Upper lobe of left lung (tissue), 4 donors: ENCODE results near the gene BARX2.

Source experiments
- CTCF ChIP-seq, 6 experiments: fragments of 450-650 bp in 4 of 6; fragments of 200-600 bp in 2 of 6; sonication (generic) in 2 of 6; IDR thresholded peaks; one replicate each; pipeline ENCODE4 v1.5.1; 2016 to 2019; ENCODE audit warnings: antibody characterized with exemption in 6 of 6
- EP300 ChIP-seq, 4 donors: sonication (generic); formaldehyde crosslinking; IDR thresholded peaks; one replicate each; pipeline ENCODE4 v1.5.1; 2017; ENCODE audit warnings: antibody characterized with exemption in 4 of 4, control low read depth in 2 of 4
- POLR2A ChIP-seq, 4 donors: fragments of 450-650 bp; IDR thresholded peaks; one replicate each; pipeline ENCODE4 v1.5.1; 2016 to 2017; ENCODE audit warnings: antibody characterized with exemption in 4 of 4, mild to moderate bottlenecking in 2 of 4
- POLR2AphosphoS5 ChIP-seq, 2 donors: sonication (generic); formaldehyde crosslinking; IDR thresholded peaks; one replicate each; pipeline ENCODE4 v1.5.1; 2017; ENCODE audit warnings: antibody characterized with exemption in 2 of 2

GRCh38 chr11:129414144-129414872 lies 38.7 kb downstream of the BARX2 start:
- TF ChIP-seq EP300 (IDR thresholded peaks at IDR 0.05) = no peak
- no peak for TF ChIP-seq CTCF (IDR thresholded peaks at IDR 0.05)
- no peak for TF ChIP-seq POLR2AphosphoS5 (IDR thresholded peaks at IDR 0.05)
- no peak for TF ChIP-seq POLR2A (IDR thresholded peaks at IDR 0.05)
